Ovary (tissue), 3 donors: ENCODE data around the gene ARPC1A.

Experiments
- CTCF ChIP-seq, 3 donors: fragments of 450-650 bp in 2 of 3; fragments of 200-600 bp in 1 of 3; IDR thresholded peaks; one replicate each; pipeline versions ENCODE4 v1.5.1 to v1.8.0; 2016 to 2022; ENCODE audit warnings: antibody characterized with exemption in 3 of 3, mild to moderate bottlenecking in 1 of 3
- EP300 ChIP-seq: sonication (generic); formaldehyde crosslinking; IDR thresholded peaks from one replicate; pipeline ENCODE4 v1.6.1; 2017; ENCODE audit warnings: antibody characterized with exemption
- POLR2A ChIP-seq: fragments of 450-650 bp; IDR thresholded peaks from one replicate; pipeline ENCODE4 v1.6.1; 2017; ENCODE audit warnings: antibody characterized with exemption, mild to moderate bottlenecking, moderate library complexity
- donor health status: DM: no; HTN: no; CAD: no.

- no peak for TF ChIP-seq CTCF (IDR thresholded peaks at IDR 0.05)
- no peak for TF ChIP-seq EP300
- no peak for TF ChIP-seq POLR2A
Measured at GRCh38 chr7:99331002-99331401, 5.3 kb downstream of the ARPC1A start.
